ENCODE measurements around the gene MRRF.
A peak's percentile ranks its signal among the peaks of the same experiment; 100 is the strongest.

Gene MRRF

DNA sequence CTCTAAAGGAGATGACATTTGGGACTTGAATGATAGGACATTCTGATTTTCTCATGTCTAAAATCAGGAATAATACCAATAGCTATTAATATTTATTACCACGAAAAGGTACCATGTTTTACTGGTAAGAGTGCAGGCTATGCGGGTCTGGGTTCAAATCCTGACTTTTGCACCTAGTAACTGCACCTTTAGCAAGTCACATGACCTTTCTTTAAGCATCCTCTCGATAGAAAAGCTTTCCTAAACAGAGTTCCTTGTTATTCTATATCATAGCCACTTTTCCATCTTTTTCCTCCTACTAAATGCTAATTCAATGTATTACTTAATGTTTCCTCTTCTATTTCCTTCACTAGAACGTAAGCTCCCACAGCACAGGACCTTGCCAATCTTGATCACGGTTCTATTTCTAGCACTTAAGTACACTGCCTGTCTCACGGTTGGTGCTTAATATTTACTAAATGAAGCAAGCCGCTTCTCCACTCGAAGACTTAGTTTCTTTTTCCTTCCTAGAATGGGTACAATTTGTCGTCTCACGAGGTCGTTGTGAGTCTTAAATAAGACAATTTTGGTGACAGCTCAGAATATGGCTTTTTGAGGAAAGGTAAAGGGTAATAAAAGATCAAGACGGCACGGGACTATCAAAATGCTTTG, 858 bp upstream of the MRRF start:
- in situ Hi-C loops (cut with HindIII; ENCODE audit: low pct_ligation_motif_present, low pct_unique_long_range_greater_than_20kb, low sequenced_read_pairs) = no loop called here
- DNase-seq = peak; percentile 30

DNA sequence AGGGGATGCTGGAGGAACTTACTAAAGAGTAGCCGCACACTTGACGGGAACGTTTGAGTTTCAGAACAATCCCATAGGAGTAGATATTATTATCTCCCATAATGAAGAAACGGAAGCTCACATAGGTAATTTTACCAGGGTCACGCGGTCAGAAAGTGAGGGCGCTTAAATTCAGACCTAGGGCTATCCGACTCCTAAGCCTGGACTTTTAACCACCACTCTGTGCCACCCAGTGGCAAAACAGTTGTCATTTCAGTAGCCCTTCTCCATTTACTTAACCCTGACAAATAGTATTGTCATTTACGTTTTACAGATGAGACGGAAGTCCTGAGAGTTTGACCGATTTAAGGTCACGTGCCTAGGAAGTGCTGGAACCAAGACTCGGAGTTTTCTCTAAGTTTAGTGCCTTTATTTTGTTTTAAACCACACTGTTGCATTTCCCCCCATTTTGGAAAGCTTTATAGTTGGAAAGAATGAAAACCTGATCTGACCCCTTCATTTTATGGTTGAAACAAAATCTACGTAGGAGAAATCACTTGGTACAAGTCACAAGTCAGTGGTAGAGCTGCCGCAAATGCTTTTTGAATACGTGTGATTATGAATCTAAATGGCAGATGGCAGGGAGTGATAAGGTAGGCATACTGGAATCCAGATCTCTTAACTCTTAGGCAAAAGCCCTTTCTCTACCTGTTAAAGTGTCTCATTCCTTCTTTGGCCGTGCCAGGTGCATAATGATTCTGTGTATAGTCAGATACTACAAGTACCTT, 650 bp downstream of the MRRF start:
- peak; percentile 48 for DNase-seq
- in situ Hi-C loops (cut with HindIII; ENCODE audit: low pct_ligation_motif_present, low pct_unique_long_range_greater_than_20kb, low sequenced_read_pairs) = no loop called here

DNA sequence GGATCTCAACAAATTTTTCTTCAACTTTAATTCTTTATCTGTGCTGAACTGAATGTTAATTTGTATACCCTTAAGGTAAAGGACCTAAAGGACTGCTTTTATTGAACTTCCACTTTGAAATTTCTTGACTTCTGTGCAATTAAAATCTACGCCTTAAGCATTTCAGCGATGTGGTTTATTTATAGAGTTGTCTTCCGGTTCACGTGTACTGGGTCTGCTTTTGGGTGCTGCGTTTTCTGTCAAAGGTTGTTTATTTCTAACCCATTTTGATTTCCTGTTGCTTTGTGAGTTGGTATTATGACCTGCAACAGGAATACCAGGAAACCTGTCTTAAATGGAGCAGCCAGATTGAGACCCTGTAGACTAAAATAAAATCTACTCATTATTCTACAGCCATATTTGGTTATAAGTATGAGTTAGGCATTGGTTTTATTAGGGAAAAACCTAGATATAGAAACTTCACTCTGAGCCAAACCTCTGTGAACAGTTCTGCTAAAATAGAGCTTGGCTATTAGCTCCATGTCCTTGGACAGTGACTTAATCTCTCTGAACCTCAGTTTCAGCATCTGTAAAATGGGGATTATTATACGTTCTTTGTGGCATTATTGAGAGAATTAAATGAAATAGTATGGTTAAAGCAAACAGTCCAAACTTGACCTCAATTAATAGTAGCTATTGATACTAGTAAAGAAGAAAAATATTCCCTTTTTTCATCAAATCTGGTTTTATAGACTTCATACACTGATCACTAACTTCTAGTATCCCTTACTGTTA, 3.5 kb downstream of the MRRF start:
- DNase-seq = no peak
- in situ Hi-C loops (cut with HindIII; ENCODE audit: low pct_ligation_motif_present, low pct_unique_long_range_greater_than_20kb, low sequenced_read_pairs) = no loop called here

DNA sequence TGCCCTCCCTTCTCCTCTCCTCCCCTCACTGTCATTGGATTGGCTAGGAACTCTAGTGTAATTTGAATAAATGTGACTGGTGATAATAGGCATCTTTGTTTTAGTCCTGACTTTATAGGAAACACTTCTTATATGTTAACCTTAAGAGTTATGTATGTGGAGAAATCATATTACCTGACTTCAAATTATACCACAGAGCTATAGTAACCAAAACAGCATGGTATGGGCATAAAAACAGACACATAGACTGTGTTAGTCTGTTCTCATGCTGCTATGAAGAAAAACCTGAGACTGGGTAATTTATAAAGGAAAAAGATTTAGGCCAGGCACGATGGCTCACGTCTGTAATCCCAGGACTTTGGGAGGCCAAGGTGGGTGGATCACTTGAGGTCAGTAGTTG, 9.4 kb downstream of the MRRF start:
- no peak for DNase-seq
- in situ Hi-C loops (cut with HindIII; ENCODE audit: low pct_ligation_motif_present, low pct_unique_long_range_greater_than_20kb, low sequenced_read_pairs) = no loop called here

- DNase-seq = no peak
- in situ Hi-C loops (cut with HindIII; ENCODE audit: low pct_ligation_motif_present, low pct_unique_long_range_greater_than_20kb, low sequenced_read_pairs) = no loop called here
Measured at GRCh38 chr9:122276096-122276495, 11.4 kb downstream of the MRRF start.

DNA sequence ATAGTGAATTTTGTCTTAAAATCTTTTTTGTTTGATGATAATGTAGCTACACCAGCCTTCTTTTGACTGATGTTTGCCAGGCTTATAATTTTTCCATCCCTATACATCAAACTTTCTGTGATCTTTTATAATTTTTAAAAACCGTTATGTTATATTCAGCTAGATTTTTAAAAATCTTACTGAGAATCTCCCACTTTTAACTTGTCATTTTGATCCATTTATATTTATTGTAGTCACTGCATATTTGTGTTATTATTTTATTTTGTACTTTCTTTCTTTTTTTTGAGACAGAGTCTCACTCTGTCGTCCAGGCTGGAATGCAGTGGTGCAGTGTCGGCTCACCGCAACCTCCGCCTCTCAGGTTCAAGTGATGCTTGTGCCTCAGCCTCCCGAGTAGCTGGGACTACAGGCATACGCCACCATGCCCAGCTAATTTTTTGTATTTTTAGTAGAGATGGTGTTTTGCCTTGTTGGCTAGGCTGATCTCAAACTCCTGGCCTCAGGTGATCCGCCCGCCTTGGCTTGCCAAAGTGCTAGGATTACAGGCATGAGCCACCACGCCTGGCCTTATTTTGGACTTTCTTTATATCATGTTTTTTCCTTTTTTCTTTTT, 12.7 kb downstream of the MRRF start:
- in situ Hi-C loops (cut with HindIII; ENCODE audit: low pct_ligation_motif_present, low pct_unique_long_range_greater_than_20kb, low sequenced_read_pairs) = no loop called here
- DNase-seq = no peak

DNA sequence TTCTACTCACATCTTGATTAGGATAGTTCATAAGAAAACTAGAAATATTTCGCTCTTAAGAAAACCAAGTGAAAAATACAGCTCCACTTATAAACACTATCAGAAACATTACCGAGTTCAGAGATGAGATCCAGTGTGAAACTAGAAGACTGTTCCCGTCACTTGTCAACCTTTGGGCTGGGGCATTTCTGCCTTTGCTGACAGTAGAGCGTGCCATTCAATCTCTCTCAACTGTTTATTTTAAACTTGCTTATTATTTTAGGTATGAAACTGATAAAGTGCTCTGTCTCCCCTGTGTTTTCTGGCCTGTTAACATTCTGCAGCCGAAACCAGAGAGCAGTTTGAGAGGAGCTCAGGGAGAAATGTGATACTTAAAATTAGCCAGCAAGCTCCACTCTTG, 16.7 kb downstream of the MRRF start:
- no peak for DNase-seq
- in situ Hi-C loops (cut with HindIII; ENCODE audit: low pct_ligation_motif_present, low pct_unique_long_range_greater_than_20kb, low sequenced_read_pairs) = no loop called here

- no peak for DNase-seq
- in situ Hi-C loops (cut with HindIII; ENCODE audit: low pct_ligation_motif_present, low pct_unique_long_range_greater_than_20kb, low sequenced_read_pairs) = no loop called here
Measured at GRCh38 chr9:122286764-122287163, 22.1 kb downstream of the MRRF start.

GRCh38 chr9:122287214-122287720, 22.6 kb downstream of the MRRF start:
- DNase-seq = no peak
- in situ Hi-C loops (cut with HindIII; ENCODE audit: low pct_ligation_motif_present, low pct_unique_long_range_greater_than_20kb, low sequenced_read_pairs) = no loop called here

DNA sequence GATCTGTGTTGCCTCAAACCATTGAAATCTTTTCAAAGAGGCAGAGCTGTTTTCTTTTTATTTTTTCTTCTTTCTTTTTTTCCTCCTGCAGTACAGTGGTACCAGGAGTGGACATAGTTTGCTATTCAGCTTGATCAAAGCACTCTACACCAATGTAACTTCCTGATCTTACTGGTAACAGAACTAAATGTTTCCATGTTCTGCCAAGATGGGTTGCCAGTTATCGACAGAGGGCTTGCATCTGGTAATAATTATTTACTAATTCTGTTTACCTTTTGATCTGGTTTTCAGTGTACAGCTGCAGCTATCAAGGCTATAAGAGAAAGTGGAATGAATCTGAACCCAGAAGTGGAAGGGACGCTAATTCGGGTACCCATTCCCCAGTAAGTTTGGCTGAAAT, 26.8 kb downstream of the MRRF start:
- DNase-seq = no peak
- in situ Hi-C loops (cut with HindIII; ENCODE audit: low pct_ligation_motif_present, low pct_unique_long_range_greater_than_20kb, low sequenced_read_pairs) = no loop called here

- DNase-seq = no peak
- in situ Hi-C loops (cut with HindIII; ENCODE audit: low pct_ligation_motif_present, low pct_unique_long_range_greater_than_20kb, low sequenced_read_pairs) = no loop called here
Measured at GRCh38 chr9:122294531-122294930, 29.8 kb downstream of the MRRF start.

DNA sequence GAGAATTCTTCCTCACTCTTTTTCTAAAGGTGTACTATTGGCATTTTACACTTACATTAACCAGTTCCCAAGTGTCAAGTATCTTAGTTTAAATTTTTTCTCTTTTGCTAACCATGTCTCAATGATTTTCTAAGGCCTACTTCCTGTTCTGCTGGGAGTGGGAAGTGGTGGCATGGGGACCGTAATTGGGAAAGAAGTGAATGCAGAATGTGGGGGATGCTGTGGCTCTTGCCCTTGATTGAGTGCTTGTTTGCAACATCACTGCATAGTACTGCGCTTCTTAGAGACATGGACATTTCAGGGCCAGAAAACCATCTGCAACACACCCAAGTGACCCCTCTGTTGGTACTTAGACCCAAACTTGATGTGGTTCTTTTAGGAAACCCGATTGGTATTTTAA, 32.8 kb downstream of the MRRF start:
- no peak for DNase-seq
- in situ Hi-C loops (cut with HindIII; ENCODE audit: low pct_ligation_motif_present, low pct_unique_long_range_greater_than_20kb, low sequenced_read_pairs) = no loop called here

- no peak for DNase-seq
- in situ Hi-C loops (cut with HindIII; ENCODE audit: low pct_ligation_motif_present, low pct_unique_long_range_greater_than_20kb, low sequenced_read_pairs) = no loop called here
Measured at GRCh38 chr9:122302237-122303093, 37.8 kb downstream of the MRRF start.

GRCh38 chr9:122307061-122307460, 42.4 kb downstream of the MRRF start:
- DNase-seq = no peak
- in situ Hi-C loops (cut with HindIII; ENCODE audit: low pct_ligation_motif_present, low pct_unique_long_range_greater_than_20kb, low sequenced_read_pairs) = no loop called here

- DNase-seq = no peak
- in situ Hi-C loops (cut with HindIII; ENCODE audit: low pct_ligation_motif_present, low pct_unique_long_range_greater_than_20kb, low sequenced_read_pairs) = no loop called here
Measured at GRCh38 chr9:122307925-122308324, 43.2 kb downstream of the MRRF start.

GRCh38 chr9:122309861-122310260, 45.2 kb downstream of the MRRF start:
- in situ Hi-C loops (cut with HindIII; ENCODE audit: low pct_ligation_motif_present, low pct_unique_long_range_greater_than_20kb, low sequenced_read_pairs) = no loop called here
- DNase-seq = no peak

DNA sequence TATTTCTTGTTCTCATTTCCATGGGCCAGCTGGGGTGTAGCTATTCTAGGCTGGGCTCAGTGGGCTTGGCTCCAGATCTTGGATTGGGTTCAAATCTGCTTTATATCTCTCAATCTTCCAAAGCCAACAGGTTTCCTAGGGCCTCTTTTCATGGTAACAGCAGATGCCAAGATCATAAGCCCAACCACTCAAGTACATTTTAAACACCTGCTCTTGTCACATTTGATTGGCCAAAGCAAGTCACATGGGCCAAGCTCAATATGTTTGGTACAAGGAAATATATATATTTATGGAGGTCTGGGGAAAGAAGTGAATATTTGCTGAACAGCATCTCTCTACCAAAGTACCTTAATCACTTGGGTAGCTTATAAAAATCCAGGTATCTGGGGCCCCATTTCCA, 49.5 kb downstream of the MRRF start:
- in situ Hi-C loops (cut with HindIII; ENCODE audit: low pct_ligation_motif_present, low pct_unique_long_range_greater_than_20kb, low sequenced_read_pairs) = no loop called here
- DNase-seq = no peak

GRCh38 chr9:122315534-122315933, 50.9 kb downstream of the MRRF start:
- DNase-seq = no peak
- in situ Hi-C loops (cut with HindIII; ENCODE audit: low pct_ligation_motif_present, low pct_unique_long_range_greater_than_20kb, low sequenced_read_pairs) = no loop called here
